ENCODE measurements around the gene C11orf42.

C11orf42 gene

GRCh38 chr11:6206456-6207180 lies 1.3 kb downstream of the C11orf42 start:
- TF ChIP-seq TCF7L2 (IDR thresholded peaks at IDR 0.05; ENCODE audit: borderline replicate concordance, low read depth, low read length): no peak
- TF ChIP-seq ZNF112 (tag by site-specific recombination; IDR thresholded peaks at IDR 0.05): no peak
- no peak for TF ChIP-seq ZNF76 (tag by site-specific recombination; IDR thresholded peaks at IDR 0.05; ENCODE audit: borderline replicate concordance, low read depth)
- TF ChIP-seq ZNF629 (tag by site-specific recombination; IDR thresholded peaks at IDR 0.05): no peak
- TF ChIP-seq ATF2 (tag by site-specific recombination; IDR thresholded peaks at IDR 0.05; ENCODE audit: low read depth): no peak
- no peak for TF ChIP-seq ZBTB48 (tag by site-specific recombination; IDR thresholded peaks at IDR 0.05)
- TF ChIP-seq ZNF701 (tag by site-specific recombination; IDR thresholded peaks at IDR 0.05): no peak
- TF ChIP-seq ZFP3 (tag by site-specific recombination; IDR thresholded peaks at IDR 0.05; ENCODE audit: low read depth): no peak
- no peak for TF ChIP-seq ZNF580 (tag by site-specific recombination; IDR thresholded peaks at IDR 0.05)
- TF ChIP-seq ZNF335 (tag by site-specific recombination; conservative IDR thresholded peaks at IDR 0.05): no peak
- TF ChIP-seq ZNF146 (tag by site-specific recombination; IDR thresholded peaks at IDR 0.05): no peak
- no peak for TF ChIP-seq ZNF707 (tag by site-specific recombination; IDR thresholded peaks at IDR 0.05)
- no peak for TF ChIP-seq HIC1 (tag by site-specific recombination; IDR thresholded peaks at IDR 0.05)
- no peak for TF ChIP-seq ZNF624 (tag by site-specific recombination; IDR thresholded peaks at IDR 0.05)
- ChIA-PET POLR2A (no interaction called here), CTCF (interaction anchor here (0.6 to 1.9 kb wide), 3 partner anchors 45 to 156 kb away, joined by 3 to 11 read pairs (median 3); no protein-coding TSS in a partner anchor)
- Histone ChIP-seq H3K27ac (ENCODE audit: extremely low read depth, low read depth, low read length) (no peak overlapping the region), H3K9me3 (ENCODE audit: control insufficient read depth, insufficient read depth, low read depth, low read length) (no peaks in the 10 kb centered on the region), H3K4me1 (ENCODE audit: control insufficient read depth, insufficient read depth, low read length) (no peaks in the 10 kb centered on the region), H3K4me3 (ENCODE audit: low read depth, low read length) (no peak overlapping the region), H3K36me3 (ENCODE audit: control insufficient read depth in 2 of 2, insufficient read depth in 1 of 2, low read length in 2 of 2) (peaks cover 0 to 62% of the 10 kb centered on the region in 2 experiments; a peak in 1 of 3 replicates)

- Histone ChIP-seq H3K9me3 (ENCODE audit: control insufficient read depth, insufficient read depth, low read depth, low read length) (no peaks in the 10 kb centered on the region), H3K4me1 (ENCODE audit: control insufficient read depth, insufficient read depth, low read length) (no peaks in the 10 kb centered on the region), H3K4me3 (ENCODE audit: low read depth, low read length) (no peak overlapping the region), H3K36me3 (ENCODE audit: control insufficient read depth in 2 of 2, insufficient read depth in 1 of 2, low read length in 2 of 2) (peaks cover 0 to 91% of the 10 kb centered on the region in 2 experiments; a peak in 1 of 3 replicates), H3K27ac (ENCODE audit: extremely low read depth, low read depth, low read length) (no peak overlapping the region)
- ChIA-PET POLR2A (no interaction called here), CTCF (no interaction called here)
- no peak for TF ChIP-seq ZNF146 (tag by site-specific recombination; IDR thresholded peaks at IDR 0.05)
- no peak for TF ChIP-seq ZNF791 (tag by site-specific recombination; IDR thresholded peaks at IDR 0.05)
- no peak for TF ChIP-seq ZBTB7A (tag by site-specific recombination; IDR thresholded peaks at IDR 0.05; ENCODE audit: low read depth)
- TF ChIP-seq ZNF10 (tag by site-specific recombination; IDR thresholded peaks at IDR 0.05): no peak
- TF ChIP-seq ZNF366 (tag by site-specific recombination; conservative IDR thresholded peaks at IDR 0.05): no peak
- no peak for TF ChIP-seq HOXA7 (CRISPR knock-in tag; IDR thresholded peaks at IDR 0.05; ENCODE audit: borderline replicate concordance)
- TF ChIP-seq KLF1 (tag by site-specific recombination; IDR thresholded peaks at IDR 0.05): no peak
- TF ChIP-seq PATZ1 (tag by site-specific recombination; IDR thresholded peaks at IDR 0.05): no peak
- TF ChIP-seq ZNF175 (tag by site-specific recombination; IDR thresholded peaks at IDR 0.05): no peak
- no peak for TF ChIP-seq ZNF324 (tag by site-specific recombination; IDR thresholded peaks at IDR 0.05)
- no peak for TF ChIP-seq SCRT2 (tag by site-specific recombination; IDR thresholded peaks at IDR 0.05)
- no peak for TF ChIP-seq BCL11A (tag by site-specific recombination; IDR thresholded peaks at IDR 0.05; ENCODE audit: low read depth)
- no peak for TF ChIP-seq ZNF654 (tag by site-specific recombination; IDR thresholded peaks at IDR 0.05; ENCODE audit: low read depth)
- TF ChIP-seq ZNF433 (tag by site-specific recombination; IDR thresholded peaks at IDR 0.05; ENCODE audit: low read depth): no peak
- TF ChIP-seq ZSCAN5A (tag by site-specific recombination; IDR thresholded peaks at IDR 0.05): no peak
Measured at GRCh38 chr11:6209801-6210200, 4.4 kb downstream of the C11orf42 start.

All from HEK293 (cell line).